Astrocyte (in vitro differentiated cells and primary cell): ENCODE data around the gene HNRNPM.

Source experiments
- EZH2 ChIP-seq: IDR thresholded peaks from 2 replicates; pipeline ENCODE4 v1.6.1; 2012; ENCODE audit warnings: mild to moderate bottlenecking, low read length, inconsistent platforms; ENCODE audit not compliant: insufficient read depth
- TF ChIP-seq, protein P1 (sequence below): IDR thresholded peaks from 2 replicates; pipeline ENCODE4 v1.5.1; 2011; ENCODE audit warnings: low read depth, mild to moderate bottlenecking, inconsistent platforms, low read length, moderate library complexity; ENCODE audit not compliant: insufficient read depth

- no peak for TF ChIP-seq EZH2
- TF ChIP-seq, protein P1, sequence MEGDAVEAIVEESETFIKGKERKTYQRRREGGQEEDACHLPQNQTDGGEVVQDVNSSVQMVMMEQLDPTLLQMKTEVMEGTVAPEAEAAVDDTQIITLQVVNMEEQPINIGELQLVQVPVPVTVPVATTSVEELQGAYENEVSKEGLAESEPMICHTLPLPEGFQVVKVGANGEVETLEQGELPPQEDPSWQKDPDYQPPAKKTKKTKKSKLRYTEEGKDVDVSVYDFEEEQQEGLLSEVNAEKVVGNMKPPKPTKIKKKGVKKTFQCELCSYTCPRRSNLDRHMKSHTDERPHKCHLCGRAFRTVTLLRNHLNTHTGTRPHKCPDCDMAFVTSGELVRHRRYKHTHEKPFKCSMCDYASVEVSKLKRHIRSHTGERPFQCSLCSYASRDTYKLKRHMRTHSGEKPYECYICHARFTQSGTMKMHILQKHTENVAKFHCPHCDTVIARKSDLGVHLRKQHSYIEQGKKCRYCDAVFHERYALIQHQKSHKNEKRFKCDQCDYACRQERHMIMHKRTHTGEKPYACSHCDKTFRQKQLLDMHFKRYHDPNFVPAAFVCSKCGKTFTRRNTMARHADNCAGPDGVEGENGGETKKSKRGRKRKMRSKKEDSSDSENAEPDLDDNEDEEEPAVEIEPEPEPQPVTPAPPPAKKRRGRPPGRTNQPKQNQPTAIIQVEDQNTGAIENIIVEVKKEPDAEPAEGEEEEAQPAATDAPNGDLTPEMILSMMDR, result no peak
Observed at GRCh38 chr19:8476524-8476923, 31.7 kb downstream of the HNRNPM start.
